Astrocyte (in vitro differentiated cells and primary cell): ENCODE measurements around the gene CPTP. TPM values are rescaled to one million over a fixed set of nuclear protein-coding genes. Genes with fewer than 3 reads are reported as not detected.
A peak's percentile ranks its signal among the peaks of the same experiment; 100 is the strongest.

Source experiments
- DNase-seq: peaks from one replicate; pipeline ENCODE4 v3.0.0-alpha.2; 2010; ENCODE audit warnings: low read depth
- FAIRE-seq: peaks from 2 replicates; lab custom pipeline; 2011; peaks lifted over from hg19 to GRCh38; lab: Jason Lieb, UNC
- H2AFZ ChIP-seq: 2 replicates; pipeline ENCODE4 v1.6.0; 2012; ENCODE audit warnings: low read depth, low read length, inconsistent platforms
- H3K27ac ChIP-seq: 2 replicates; pipeline ENCODE4 v1.5.1; 2011; ENCODE audit warnings: low read depth, low read length, inconsistent platforms
- H3K27me3 ChIP-seq: 2 replicates; pipeline ENCODE4 v1.6.0; 2011; ENCODE audit warnings: low read length, inconsistent platforms; ENCODE audit not compliant: insufficient read depth
- H3K36me3 ChIP-seq: 2 replicates; pipeline ENCODE4 v1.5.1; 2011; ENCODE audit warnings: low read length, inconsistent platforms; ENCODE audit not compliant: insufficient read depth
- H3K4me1 ChIP-seq: 2 replicates; pipeline ENCODE4 v1.5.1; 2011; ENCODE audit warnings: low read length, inconsistent platforms; ENCODE audit not compliant: insufficient read depth
- H3K4me2 ChIP-seq: 2 replicates; pipeline ENCODE4 v1.6.0; 2012; ENCODE audit warnings: low read length, inconsistent platforms
- H3K4me3 ChIP-seq: 2 replicates; pipeline ENCODE4 v1.5.1; 2011; ENCODE audit warnings: low read depth, mild to moderate bottlenecking, low read length, inconsistent platforms; ENCODE audit not compliant: insufficient read depth
- H3K79me2 ChIP-seq: 2 replicates; pipeline ENCODE4 v1.6.0; 2012; ENCODE audit warnings: mild to moderate bottlenecking, low read length, inconsistent platforms; ENCODE audit not compliant: insufficient read depth
- H3K9ac ChIP-seq: 2 replicates; pipeline ENCODE4 v1.6.0; 2012; ENCODE audit warnings: mild to moderate bottlenecking, low read length, inconsistent platforms
- H3K9me3 ChIP-seq: 2 replicates; pipeline ENCODE4 v1.5.1; 2012; ENCODE audit warnings: low read depth, mild to moderate bottlenecking, low read length, inconsistent platforms; ENCODE audit not compliant: insufficient read depth
- H4K20me1 ChIP-seq: 2 replicates; pipeline ENCODE4 v1.6.0; 2012; ENCODE audit warnings: low read length, inconsistent platforms; ENCODE audit not compliant: insufficient read depth
- H3K27ac Mint-ChIP-seq: one replicate; pipeline ENCODE4 v1.8.0; 2021; ENCODE audit warnings: mild to moderate bottlenecking, mixed read lengths; ENCODE audit not compliant: unreplicated experiment
- H3K27me3 Mint-ChIP-seq: one replicate; pipeline ENCODE4 v1.8.0; 2021; ENCODE audit warnings: low read depth, mixed read lengths; ENCODE audit not compliant: unreplicated experiment
- H3K36me3 Mint-ChIP-seq: one replicate; pipeline ENCODE4 v1.8.0; 2021; ENCODE audit warnings: low read depth, mixed read lengths; ENCODE audit not compliant: unreplicated experiment
- H3K4me1 Mint-ChIP-seq: one replicate; pipeline ENCODE4 v1.8.0; 2021; ENCODE audit warnings: low read depth, mixed read lengths; ENCODE audit not compliant: unreplicated experiment
- H3K4me3 Mint-ChIP-seq: one replicate; pipeline ENCODE4 v1.8.0; 2021; ENCODE audit warnings: mild to moderate bottlenecking, moderate library complexity, mixed read lengths; ENCODE audit not compliant: unreplicated experiment
- H3K9me3 Mint-ChIP-seq: one replicate; pipeline ENCODE4 v1.8.0; 2021; ENCODE audit warnings: mild to moderate bottlenecking, mixed read lengths; ENCODE audit not compliant: unreplicated experiment
- CTCF ChIP-seq: IDR thresholded peaks from 2 replicates; pipeline ENCODE4 v1.5.1; 2011; ENCODE audit warnings: low read depth, mild to moderate bottlenecking, inconsistent platforms, low read length, moderate library complexity; ENCODE audit not compliant: insufficient read depth
- EZH2 ChIP-seq: IDR thresholded peaks from 2 replicates; pipeline ENCODE4 v1.6.1; 2012; ENCODE audit warnings: mild to moderate bottlenecking, low read length, inconsistent platforms; ENCODE audit not compliant: insufficient read depth
- total RNA-seq: library from RNA; stranded (reverse); gene quantifications from 2 replicates; pipeline ENCODE4 v1.2.1, GENCODE V29; 2021

CPTP gene
- total RNA-seq, 1 donor from 2014 or later: 28.5 TPM

- Mint-ChIP-seq H3K27me3 (no peaks in the 10 kb centered on the region), H3K4me1 (peaks cover 12% of the 10 kb centered on the region), H3K27ac (peak overlapping the region; percentile 34), H3K36me3 (no peaks in the 10 kb centered on the region), H3K9me3 (no peaks in the 10 kb centered on the region), H3K4me3 (no peak overlapping the region)
- no peak overlapping the region for H3K9ac ChIP-seq
- DNase-seq: no peak
- no peak overlapping the region for H2AFZ ChIP-seq
- no peak overlapping the region for H3K4me3 ChIP-seq
- H3K4me2 ChIP-seq: no peak overlapping the region
- peaks cover 67% of the 10 kb centered on the region for H3K79me2 ChIP-seq
- H3K27me3 ChIP-seq: no peaks in the 10 kb centered on the region
- peaks cover 8% of the 10 kb centered on the region for H3K36me3 ChIP-seq
- FAIRE-seq: no peak
- no peak for TF ChIP-seq CTCF
- no peak for TF ChIP-seq EZH2
- peaks cover 73% of the 10 kb centered on the region for H4K20me1 ChIP-seq
- H3K9me3 ChIP-seq: no peaks in the 10 kb centered on the region
- peaks cover 39% of the 10 kb centered on the region for H3K4me1 ChIP-seq
- no peak overlapping the region for H3K27ac ChIP-seq
These were observed 18.0 kb downstream of the CPTP start for GRCh38 chr1:1342584-1343115.

GRCh38 chr1:1343811-1344421 lies 19.3 kb downstream of the CPTP start:
- Histone ChIP-seq H3K4me3 (no peak overlapping the region), H3K27me3 (no peaks in the 10 kb centered on the region), H3K9me3 (no peaks in the 10 kb centered on the region), H3K27ac (peak overlapping the region; percentile 19), H3K36me3 (peaks cover 8% of the 10 kb centered on the region), H3K9ac (no peak overlapping the region), H3K79me2 (peaks cover 79% of the 10 kb centered on the region), H2AFZ (no peak overlapping the region), H3K4me1 (peaks cover 46% of the 10 kb centered on the region), H4K20me1 (peaks cover 81% of the 10 kb centered on the region), H3K4me2 (no peak overlapping the region)
- H3K36me3 Mint-ChIP-seq: no peaks in the 10 kb centered on the region
- no peak for FAIRE-seq
- no peak for DNase-seq
- no peaks in the 10 kb centered on the region for H3K27me3 Mint-ChIP-seq
- peaks cover 12% of the 10 kb centered on the region for H3K4me1 Mint-ChIP-seq
- TF ChIP-seq CTCF (no peak), EZH2 (no peak)
- no peak overlapping the region for H3K27ac Mint-ChIP-seq
- H3K9me3 Mint-ChIP-seq: no peaks in the 10 kb centered on the region
- H3K4me3 Mint-ChIP-seq: no peak overlapping the region

- Mint-ChIP-seq H3K27me3 (no peaks in the 10 kb centered on the region), H3K27ac (no peak overlapping the region), H3K9me3 (no peaks in the 10 kb centered on the region), H3K36me3 (no peaks in the 10 kb centered on the region), H3K4me3 (no peak overlapping the region), H3K4me1 (peaks cover 12% of the 10 kb centered on the region)
- H2AFZ ChIP-seq: no peak overlapping the region
- DNase-seq (peak; percentile 83), FAIRE-seq (no peak)
- no peak for TF ChIP-seq EZH2
- peak; percentile 17 for TF ChIP-seq CTCF
- peak overlapping the region; percentile 99 for H3K4me2 ChIP-seq
- peaks cover 8% of the 10 kb centered on the region for H3K36me3 ChIP-seq
- no peak overlapping the region for H3K4me3 ChIP-seq
- peaks cover 81% of the 10 kb centered on the region for H4K20me1 ChIP-seq
- H3K27ac ChIP-seq: peak overlapping the region; percentile 45
- peaks cover 79% of the 10 kb centered on the region for H3K79me2 ChIP-seq
- no peaks in the 10 kb centered on the region for H3K27me3 ChIP-seq
- H3K4me1 ChIP-seq: peaks cover 46% of the 10 kb centered on the region
- H3K9ac ChIP-seq: peak overlapping the region; percentile 36
- H3K9me3 ChIP-seq: no peaks in the 10 kb centered on the region
These were observed 20.2 kb downstream of the CPTP start for GRCh38 chr1:1344655-1345361.
